ENCODE data around the gene CCR5AS.

- TF ChIP-seq CTCF (IDR thresholded peaks at IDR 0.05): no peak
- TF ChIP-seq POLR2A (IDR thresholded peaks at IDR 0.05): no peak
Measured at GRCh38 chr3:46395766-46396530, 10.9 kb downstream of the CCR5AS start.
